GM23248 (cell line): ENCODE measurements around the gene STIM2.

Source experiments
- EZH2 ChIP-seq: fragments of 200-600 bp; sonication (generic); IDR thresholded peaks from 2 replicates; pipeline ENCODE4 v1.6.1; 2018; ENCODE audit warnings: antibody characterized with exemption, mild to moderate bottlenecking; ENCODE audit not compliant: insufficient read depth, poor library complexity, severe bottlenecking
- EZH2phosphoT487 ChIP-seq: fragments of 200-600 bp; sonication (generic); IDR thresholded peaks from 2 replicates; pipeline ENCODE4 v1.6.1; 2018; ENCODE audit warnings: antibody characterized with exemption, moderate library complexity, mild to moderate bottlenecking, low read depth; ENCODE audit not compliant: insufficient read depth

DNA sequence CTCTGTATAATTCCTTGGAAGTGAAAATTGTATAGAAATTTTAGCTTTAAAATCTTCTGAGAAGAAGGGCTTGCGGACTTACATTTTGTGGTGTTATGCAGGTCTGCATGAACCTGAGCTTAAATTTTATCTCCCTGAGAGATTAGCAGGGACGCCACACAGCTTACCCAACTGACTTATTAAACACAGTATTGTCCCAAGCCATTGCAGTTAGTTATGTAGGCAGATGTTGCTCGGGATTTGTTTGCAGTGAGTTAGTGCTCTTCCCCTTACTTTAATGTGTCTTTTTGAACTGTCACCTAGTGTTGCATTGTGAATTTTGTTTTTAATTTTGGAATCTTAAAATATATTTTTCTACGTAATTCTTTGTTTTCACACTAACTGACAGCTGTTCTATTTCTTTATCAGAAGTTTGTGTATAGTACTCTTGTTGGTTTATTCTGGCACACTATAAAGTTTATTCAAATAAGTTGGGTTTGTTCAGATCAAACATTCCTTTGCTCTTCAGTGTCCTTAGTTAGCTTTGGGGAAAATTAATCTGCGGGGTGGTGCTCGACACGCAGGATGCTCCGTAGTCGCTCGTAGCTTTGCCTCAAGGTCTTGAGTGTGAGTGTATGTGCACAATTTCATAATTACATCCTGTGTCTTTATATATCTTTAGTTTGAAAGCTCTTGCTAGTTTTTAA is 145.4 kb downstream of the STIM2 start:
- TF ChIP-seq EZH2 (no peak), EZH2phosphoT487 (no peak)
